ENCODE data around the gene FAM168B.

The FAM168B gene

GRCh38 chr2:131022731-131023130, 70.5 kb downstream of the FAM168B start:
- DNase-seq (no peak), ATAC-seq (no peak)

DNA sequence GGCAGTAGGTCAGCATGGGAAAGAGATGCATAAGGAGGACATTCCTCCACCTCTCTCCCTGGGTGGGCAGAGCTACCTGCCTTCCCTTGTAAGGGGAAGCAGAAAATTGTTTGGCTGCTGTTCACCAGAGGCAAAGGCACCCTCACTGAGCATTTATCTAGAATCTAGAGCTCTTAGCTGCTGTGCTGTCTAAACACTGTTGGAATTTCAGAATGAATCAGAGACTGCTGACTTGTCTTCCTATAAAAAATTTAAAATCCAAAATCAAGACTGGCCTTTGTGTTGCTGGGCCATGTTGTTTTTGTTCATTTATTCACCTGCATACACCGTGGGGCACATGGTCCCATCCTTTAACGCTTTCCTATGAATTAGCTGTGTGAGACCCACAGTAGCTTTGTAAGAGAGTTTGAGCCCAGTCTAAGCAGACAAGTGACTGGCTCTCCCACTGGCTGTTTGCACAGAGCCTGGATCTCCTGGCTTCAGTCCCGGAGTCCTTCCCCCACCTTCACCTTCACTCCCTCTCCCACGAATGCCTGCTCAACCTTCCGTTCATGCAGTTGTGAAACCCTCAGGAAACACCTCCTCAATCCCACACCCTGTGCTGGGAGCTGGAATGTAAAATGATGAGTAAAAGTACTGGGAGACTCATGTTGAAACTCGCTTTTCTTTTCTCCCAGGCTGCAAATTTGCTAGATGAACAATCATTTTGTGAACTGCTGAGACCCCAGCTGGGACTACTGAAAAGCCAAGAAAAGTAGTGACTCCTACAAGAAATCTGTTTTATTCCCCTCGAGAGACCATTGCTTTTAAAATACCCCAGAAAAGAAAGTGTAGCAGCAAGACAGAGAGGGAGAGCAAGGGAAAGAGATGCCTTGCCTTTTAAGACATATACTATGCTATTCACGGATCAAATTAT, 76.2 kb downstream of the FAM168B start:
- ATAC-seq, result no peak
- DNase-seq, result no peak

DNA sequence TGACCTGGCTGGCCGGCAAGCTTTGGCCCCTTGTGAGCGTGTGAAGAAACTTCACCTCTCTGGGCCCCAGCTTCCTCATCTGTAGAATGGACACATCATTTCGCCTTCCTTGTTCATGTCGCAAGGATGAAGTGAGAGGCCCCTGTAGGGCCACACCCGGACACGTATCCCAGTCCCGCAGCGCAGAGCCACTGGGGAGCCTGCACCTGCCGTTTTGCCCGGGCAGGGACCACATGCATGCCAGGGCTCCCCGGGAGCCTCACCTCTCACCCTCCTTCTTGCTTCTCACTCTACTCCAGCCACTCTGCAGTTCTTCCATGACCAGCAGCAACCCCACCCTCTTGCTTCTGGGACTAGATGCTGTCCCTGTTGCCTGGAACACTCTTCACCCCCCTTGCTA, 77.5 kb downstream of the FAM168B start:
- ATAC-seq, result no peak

GRCh38 chr2:131014141-131014540, 79.1 kb downstream of the FAM168B start:
- DNase-seq, result no peak
- ATAC-seq, result no peak

More for the DNA sequence above, 77.5 kb downstream of the FAM168B start:
- DNase-seq, result no peak

DNA sequence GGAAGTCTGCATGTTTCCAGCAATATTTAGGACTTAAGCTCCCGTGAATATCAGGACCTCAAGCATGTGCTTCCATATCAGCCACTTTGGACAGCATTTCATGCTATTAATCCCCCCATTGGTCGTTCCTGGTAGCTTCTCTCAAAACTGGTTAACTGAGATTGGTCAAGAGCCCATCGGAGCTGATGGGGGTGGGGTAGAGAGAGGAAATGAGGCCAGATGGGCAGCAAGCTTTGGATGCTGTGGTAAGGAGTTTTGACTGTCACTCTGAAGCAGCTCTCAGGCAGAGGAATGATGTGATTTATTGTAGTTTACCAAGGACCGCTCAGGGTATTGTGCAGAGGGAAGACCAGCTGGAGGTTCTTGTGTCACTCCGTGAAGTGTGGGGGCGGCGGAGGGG, 81.8 kb downstream of the FAM168B start:
- DNase-seq (no peak), ATAC-seq (no peak)

GRCh38 chr2:131010566-131010965, 82.7 kb downstream of the FAM168B start:
- ATAC-seq, result peak; percentile 40
- no peak for DNase-seq

GRCh38 chr2:131009713-131010475, 83.4 kb downstream of the FAM168B start:
- DNase-seq (no peak), ATAC-seq (no peak)

GRCh38 chr2:131008967-131009366, 84.3 kb downstream of the FAM168B start:
- no peak for DNase-seq
- ATAC-seq, result no peak

DNA sequence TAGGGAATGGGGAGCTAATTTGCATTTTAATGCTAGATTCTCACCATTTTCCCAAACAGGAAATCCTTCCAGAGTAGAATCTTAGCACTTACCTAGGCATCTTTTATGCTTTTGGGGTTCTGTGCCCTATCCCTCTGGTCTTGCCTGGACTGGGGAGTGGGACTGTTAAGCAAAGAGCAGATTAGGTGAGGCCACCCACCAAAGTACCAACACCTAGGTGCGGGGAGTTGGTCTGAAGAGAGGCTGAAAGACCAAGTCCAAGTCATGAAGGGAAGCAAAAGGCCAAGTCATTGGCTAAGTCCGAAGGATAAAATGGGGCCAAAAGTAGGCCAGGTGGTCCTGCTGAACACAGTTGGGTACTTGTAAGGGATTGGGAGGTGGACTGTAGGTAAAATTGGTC, 86.7 kb downstream of the FAM168B start:
- no peak for ATAC-seq
- no peak for DNase-seq

GRCh38 chr2:131005216-131005935, 87.9 kb downstream of the FAM168B start:
- ATAC-seq, result no peak

GRCh38 chr2:131004446-131005209, 88.6 kb downstream of the FAM168B start:
- ATAC-seq, result no peak

More at GRCh38 chr2:131005216-131005935, 87.9 kb downstream of the FAM168B start:
- no peak for DNase-seq

GRCh38 chr2:130998561-130998960, 94.7 kb downstream of the FAM168B start:
- ATAC-seq (no peak), DNase-seq (no peak)

More at GRCh38 chr2:131004446-131005209, 88.6 kb downstream of the FAM168B start:
- DNase-seq, result no peak

All from stimulated activated naive CD8-positive, alpha-beta T cell treated with anti-CD3 and anti-CD28 coated beads, Interleukin-15, Interleukin-2, amounts not matched to agents 100 U/mL and 50 U/mL, for 24 hours (primary cell).